ENCODE results near the gene CCDC24.

Gene CCDC24

DNA sequence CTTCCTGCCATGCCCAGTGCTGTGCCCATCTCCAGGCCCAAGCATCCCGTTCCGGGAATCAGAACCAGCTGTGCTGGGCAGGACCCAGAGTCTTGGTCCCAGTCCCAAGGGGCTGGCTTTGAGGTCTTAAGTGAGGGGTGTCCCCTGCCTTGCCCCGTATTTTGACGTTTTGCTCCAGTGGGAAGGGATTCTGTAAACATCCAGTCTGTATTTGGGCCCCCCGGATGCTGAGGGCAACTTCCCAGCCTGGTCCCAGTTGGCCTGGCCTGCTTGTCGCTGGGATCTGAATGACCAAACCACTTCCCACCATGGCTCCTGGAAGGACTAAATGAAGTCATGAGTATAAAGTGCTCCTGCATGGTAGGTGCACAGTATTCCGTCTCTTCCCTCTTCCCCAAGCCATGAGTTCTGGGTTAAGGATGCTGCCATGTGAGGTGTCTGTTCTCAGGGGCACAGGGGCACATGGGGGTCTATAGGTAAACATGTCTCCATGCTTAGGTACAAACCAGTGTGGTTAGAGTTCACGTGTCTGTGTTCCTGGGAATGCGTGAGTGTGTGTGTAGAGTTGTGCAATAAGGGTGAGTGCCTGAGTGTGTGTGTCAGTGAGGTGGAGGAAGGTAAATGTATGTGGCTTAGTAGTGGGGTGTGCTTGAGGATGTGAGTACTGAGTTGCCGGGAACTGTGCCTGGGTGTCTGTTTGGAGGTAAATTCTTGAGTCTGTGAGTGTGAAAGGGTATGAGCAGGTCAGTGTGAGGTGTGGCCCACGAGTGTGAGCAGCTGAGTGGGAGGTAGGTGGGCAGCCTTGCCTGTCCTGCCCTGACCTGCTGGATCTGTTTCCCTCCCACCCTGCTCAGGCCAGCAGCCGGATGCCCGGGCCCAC is 10.9 kb upstream of the CCDC24 start:
- no peak for DNase-seq (ENCODE audit: low read depth, low spot score)

GRCh38 chr1:43981135-43981491 is 10.3 kb upstream of the CCDC24 start:
- no peak for DNase-seq (ENCODE audit: low read depth, low spot score)

GRCh38 chr1:43981636-43982035 is 9.8 kb upstream of the CCDC24 start:
- DNase-seq (ENCODE audit: low read depth, low spot score), result no peak

DNA sequence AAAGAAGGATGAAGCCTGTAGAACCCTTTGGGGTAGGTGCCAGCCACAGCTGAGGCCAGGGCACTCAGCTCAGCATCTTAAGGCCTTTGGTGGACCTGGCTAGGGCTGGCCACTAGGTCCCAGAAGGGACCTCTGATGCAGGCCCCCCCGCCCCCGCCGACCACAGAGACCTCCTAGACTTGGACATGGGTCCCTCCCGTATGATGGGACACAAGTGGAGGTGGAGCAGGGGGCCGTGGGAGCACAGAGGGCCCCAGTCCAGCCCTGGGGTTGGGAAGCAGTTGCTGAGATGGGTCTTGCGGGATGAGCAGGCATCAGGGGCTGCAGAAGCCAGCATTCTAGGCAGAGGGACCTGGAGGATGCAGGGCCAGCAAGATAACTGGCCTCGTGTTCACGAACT is 9.2 kb upstream of the CCDC24 start:
- DNase-seq (ENCODE audit: low read depth, low spot score), result no peak

DNA sequence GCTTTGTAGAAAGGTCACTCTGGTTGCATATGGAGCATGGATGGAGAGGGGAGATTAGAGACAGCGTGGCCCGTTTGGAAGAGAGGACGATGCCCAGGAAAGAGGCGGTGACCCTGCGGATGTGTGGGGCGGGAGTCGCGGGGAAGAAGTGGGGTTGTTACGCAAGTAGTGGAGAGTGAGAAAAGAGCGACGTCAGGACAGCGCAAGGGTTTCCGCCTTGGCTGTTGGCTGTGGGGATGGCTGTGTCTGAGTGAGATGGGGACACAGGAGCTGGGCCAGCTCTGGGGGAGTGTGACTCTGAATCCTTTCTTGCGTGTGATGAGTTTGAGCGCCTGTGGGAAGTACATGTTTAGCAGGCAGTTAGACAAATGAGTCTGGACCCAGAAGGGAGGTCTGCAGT is 8.6 kb upstream of the CCDC24 start:
- no peak for DNase-seq (ENCODE audit: low read depth, low spot score)

GRCh38 chr1:43983253-43983899 is 8.0 kb upstream of the CCDC24 start:
- no peak for DNase-seq (ENCODE audit: low read depth, low spot score)

- no peak for DNase-seq (ENCODE audit: low read depth, low spot score)
Measured at GRCh38 chr1:43984855-43985254, 6.5 kb upstream of the CCDC24 start.

DNA sequence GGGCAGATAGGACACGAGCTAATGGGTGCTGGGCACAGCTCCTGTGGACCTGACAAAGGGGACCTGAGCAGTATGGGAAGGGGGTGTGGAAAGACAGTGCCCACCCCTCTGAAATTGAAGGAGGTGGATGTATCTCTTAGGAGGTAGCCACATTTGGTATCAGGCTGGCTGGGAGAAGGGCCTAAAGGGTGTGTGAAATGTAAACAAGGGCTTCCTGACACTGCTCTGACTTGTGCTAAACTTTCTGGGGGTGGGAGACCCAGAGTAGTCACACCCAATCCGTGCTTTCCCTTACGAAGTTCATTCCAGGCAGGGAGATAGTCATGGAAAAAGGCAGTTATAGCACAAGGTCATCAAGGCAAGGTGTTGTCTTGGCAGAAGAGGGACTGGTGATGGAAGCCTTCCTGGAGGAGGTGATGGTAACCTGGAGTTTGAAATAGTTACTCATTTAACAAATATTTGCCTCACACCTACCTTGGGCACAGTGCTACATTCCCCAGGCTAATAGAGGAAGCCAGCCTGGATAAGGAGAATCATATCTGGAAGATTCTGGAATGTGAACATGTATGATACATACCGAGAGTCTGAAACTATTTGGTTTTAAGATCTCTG is 5.3 kb upstream of the CCDC24 start:
- no peak for DNase-seq (ENCODE audit: low read depth, low spot score)

DNA sequence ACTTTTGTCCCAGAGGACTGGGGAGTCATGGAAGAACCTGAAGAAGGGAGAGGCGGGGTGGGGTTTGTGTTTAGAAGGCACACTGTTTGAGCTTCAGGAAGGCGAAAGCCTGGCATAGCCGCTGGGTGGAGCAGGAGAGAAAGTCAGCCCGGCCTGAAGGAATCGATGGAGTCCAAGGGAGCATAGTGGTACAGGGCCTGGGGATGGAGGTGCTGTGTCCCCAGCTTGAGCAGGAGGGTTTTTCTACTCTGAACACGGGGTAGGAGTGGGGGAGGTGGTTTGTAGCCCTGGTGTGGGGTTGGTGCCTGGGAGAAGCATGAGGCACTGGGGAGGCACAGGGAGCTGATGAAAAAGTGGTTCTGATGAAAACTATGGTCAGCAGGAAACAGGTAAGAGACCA is 4.7 kb upstream of the CCDC24 start:
- DNase-seq (ENCODE audit: low read depth, low spot score), result no peak

GRCh38 chr1:43987159-43987902 is 4.1 kb upstream of the CCDC24 start:
- no peak for DNase-seq (ENCODE audit: low read depth, low spot score)

GRCh38 chr1:43990271-43991199 is 864 bp upstream of the CCDC24 start:
- DNase-seq (ENCODE audit: low read depth, low spot score), result no peak

DNA sequence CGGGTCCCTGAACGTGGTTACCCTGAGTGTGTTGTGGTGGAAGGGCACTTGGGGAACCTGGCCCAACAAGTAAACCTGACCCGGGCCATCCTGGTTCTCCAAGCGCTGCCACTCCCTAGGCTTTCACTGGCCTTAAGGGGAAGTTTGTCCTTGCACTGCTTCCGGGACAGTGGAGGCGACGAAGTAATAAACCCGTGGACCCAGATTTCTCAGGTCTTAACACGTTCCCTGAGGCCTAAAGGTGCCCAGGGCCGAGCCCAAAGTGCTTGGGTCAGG is 261 bp upstream of the CCDC24 start:
- no peak for DNase-seq (ENCODE audit: low read depth, low spot score)

- DNase-seq (ENCODE audit: low read depth, low spot score), result no peak
Measured at GRCh38 chr1:43992232-43992995, 1.0 kb downstream of the CCDC24 start.

DNA sequence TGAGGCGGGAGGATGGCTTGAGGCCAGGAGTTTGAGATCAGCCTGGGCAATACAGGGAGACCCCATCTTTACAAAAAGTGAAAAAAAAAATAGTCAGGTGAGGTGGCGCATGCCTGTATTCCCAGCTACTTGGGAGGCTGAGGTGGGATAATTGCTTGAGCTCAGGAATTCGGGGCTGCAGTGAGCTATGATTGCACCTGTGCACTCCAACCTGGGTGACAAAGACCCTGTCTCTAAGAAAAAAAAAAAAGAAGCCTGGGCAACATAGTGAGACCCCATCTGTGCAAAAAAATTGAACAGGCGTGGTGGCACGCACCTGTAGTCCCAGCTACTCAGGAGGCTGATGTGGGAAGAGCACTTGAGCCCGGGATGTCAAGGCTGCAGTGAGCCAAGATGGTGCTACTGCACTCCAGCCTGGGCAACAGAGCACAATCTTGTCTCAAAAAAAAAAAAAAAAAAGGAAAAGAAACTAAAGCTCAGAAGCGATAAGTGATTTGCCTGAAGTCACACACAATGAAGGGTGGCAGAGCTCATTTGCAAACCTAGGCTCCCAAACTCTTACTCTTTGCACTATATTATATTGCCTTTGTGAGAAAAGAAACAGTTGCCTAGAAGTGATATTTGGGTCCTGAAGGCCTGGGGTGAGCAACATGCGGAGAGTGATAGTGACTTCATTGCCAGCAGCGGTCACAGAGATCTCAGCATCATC is 2.0 kb downstream of the CCDC24 start:
- no peak for DNase-seq (ENCODE audit: low read depth, low spot score)

DNA sequence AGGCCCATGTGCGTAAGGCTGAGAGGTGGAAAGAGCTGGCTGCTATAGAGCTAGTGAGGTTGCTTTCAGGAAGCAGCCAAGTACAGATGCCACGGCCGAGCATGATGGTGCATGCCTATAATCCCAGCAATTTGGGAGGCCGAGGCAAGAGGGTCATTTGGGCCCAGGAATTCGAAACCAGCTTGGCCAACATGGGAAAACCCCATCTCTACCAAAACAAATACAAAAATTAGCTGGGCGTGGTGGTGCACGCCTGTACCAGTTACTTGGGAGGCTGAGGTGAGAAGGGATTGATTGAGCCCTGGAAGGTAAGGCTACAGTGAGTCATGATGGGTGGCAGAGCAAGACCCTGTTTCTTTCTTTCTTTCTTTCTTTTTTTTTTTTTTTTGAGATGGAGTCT is 2.7 kb downstream of the CCDC24 start:
- no peak for DNase-seq (ENCODE audit: low read depth, low spot score)

- DNase-seq (ENCODE audit: low read depth, low spot score), result no peak
Measured at GRCh38 chr1:43994794-43995790, 3.7 kb downstream of the CCDC24 start.

DNA sequence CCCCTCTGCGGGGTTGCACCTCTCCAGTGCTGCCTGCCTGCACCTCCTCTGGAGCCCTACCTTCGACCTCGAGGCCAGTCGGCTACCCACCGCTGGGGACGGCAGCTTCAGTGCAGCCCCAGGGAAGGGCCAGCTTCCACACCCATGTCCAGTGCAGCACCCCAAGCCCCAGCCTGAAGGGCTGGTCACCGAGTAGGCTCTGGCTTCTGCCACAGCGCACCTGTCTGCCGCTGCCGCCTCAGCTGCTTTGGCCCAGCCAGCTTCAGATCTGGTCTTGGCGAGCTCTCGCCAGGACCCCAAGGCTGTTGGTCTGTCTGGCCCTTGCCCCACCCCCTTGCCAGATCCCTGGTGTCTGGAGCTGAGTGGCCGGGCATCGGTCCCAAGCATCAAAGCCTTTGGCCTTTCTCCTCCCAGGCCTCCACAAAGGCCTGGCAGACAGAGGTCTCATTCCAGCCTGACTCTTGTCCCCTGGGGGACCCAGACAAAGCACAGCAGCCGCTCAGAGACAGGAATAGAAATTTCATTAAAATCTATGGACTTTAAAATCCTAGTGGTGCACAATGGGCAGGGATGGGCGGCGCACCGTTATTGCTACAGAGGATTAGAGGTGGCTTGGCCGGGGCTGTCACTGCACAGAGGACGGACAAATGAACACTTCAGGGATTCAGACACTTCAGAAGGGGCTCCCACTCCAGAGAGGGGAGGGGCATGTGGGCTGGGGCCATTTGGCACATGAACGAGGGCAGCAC is 4.8 kb downstream of the CCDC24 start:
- no peak for DNase-seq (ENCODE audit: low read depth, low spot score)

DNA sequence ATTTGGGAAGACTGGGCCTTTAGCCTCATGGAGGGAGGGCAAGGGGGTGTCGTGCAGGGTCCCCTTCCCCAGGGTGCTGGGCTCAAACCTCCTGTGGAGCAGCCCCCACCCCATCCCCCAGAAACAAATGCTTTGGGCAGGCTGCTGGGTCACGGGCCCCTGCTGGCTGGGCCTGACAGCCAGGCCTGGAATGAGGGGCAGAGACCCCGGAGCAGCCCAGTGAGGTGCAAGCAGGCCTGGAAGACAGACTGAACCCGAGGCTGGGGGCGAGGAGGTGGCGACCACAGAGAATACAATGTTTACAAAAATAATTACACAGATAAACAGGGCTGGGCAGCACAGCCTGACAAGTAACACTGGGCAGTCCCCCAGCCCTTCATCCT is 5.3 kb downstream of the CCDC24 start:
- no peak for DNase-seq (ENCODE audit: low read depth, low spot score)
